NCI-H226 (cell line): Measurements from ENCODE around the gene COMT.

Experiments used
- DNase-seq: peaks from one replicate; pipeline ENCODE4 v3.0.0-alpha.2; 2015

COMT gene

DNA sequence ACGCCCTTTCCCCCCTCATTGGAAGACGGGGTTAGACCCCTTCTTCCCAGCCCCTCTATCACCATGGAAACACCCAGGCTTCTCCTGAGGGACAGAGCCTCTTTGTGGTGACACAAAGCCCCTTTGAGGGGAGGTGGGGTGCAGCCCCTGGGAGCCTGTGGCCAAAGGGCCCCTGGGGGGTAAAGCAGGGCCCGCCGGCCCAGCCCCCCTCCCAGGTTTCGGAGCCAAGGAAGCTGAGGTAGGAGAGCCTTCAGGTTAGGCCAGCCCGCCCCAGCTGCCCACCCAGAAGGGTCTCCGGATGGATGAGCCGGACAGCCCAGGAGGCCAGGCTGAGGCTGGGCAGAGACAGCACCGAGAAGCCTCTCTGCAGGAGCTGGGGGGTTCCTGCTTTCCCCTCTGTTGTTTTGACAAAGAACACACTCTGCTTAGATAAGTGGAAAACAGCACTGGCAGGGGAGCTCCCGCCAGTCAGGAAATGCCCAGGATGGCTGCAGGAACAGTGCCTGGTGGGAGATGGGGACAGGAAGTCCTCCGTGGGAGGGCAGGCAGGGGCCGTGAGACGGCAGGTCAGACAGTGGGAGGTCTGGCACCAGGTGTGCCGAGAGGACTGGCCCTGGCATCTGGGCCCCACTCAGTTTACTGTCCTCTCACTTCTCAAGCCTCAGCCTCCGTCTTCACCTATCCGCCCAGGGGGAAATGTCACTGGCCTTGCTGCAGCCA is 56.8 kb downstream of the COMT start:
- no peak for DNase-seq

DNA sequence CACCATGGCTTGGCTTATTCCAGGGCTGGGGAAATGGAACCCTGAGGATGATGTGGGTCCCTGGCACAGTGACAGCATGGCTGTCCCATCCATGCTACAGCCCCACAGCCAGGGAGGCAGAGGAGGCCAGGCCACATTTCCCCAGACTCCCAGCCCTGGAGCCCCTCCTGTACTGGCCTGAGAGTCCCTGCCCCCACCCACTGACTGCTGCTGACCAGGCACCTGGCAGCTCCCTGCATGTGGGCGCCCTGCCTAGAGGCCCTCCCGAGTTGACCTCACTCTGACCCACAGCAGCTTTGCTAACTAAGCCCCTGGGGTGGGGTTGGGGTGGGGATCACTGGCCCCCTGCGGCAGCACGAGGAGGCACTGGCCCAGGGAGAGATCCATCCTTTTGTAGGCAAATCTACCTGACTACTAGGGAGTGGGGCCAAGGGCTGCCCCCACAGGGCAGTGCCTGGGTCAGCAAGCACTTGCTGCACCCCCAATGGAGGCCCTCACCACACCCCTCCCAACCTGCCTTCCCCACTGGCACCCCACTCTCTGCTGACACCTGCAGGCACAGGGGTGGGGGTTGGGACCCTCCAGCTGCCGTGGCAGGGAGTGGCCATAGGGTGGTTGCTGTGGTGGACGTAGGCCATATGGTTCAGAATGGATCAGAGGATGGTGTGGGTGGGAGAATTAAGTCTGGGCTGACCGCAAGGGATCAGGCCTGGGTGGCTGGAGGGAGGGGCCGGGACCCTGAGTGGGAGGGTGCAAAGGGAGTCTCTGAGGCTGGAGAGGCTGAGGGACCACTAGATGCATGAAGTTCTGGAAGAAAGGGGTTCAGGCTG is 57.6 kb downstream of the COMT start:
- no peak for DNase-seq

DNA sequence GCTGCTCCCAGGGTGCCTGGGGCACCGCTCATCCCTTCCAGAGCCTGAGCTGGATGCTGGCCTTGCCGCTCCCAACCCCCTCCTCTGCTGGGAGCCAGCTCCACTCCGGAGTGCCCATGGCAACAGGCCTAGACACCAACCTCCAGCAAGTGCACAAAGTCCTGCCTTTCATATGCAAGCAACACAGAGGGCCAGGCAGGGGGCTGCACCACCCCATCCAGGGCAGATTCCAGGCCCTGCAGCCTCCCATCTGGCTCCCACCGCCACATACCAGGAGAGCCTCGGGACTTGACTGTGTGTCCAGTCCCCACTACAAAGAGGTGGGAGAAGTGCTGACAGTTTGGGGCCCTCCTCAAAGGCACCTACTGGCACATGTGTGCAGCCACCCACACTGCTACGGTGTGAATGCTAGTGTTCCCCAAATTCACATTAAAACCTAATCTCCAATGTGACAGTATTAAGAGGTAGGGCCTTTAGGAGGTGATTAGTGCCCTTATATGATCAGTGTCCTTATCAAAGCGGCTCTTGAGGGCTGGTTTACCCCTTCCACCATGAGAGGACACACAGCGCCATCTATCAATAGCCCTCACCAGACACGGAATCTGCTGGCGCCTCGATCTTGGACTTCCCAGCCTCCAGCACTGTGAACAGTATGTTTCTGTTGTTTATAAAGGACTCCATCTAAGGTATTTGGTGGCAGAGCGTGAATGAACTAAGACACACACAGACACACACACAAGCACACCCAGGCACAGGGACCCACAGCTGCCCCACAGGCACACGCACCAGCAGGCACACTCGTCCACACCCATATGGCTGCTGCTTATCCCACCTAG is 58.9 kb downstream of the COMT start:
- no peak for DNase-seq

DNA sequence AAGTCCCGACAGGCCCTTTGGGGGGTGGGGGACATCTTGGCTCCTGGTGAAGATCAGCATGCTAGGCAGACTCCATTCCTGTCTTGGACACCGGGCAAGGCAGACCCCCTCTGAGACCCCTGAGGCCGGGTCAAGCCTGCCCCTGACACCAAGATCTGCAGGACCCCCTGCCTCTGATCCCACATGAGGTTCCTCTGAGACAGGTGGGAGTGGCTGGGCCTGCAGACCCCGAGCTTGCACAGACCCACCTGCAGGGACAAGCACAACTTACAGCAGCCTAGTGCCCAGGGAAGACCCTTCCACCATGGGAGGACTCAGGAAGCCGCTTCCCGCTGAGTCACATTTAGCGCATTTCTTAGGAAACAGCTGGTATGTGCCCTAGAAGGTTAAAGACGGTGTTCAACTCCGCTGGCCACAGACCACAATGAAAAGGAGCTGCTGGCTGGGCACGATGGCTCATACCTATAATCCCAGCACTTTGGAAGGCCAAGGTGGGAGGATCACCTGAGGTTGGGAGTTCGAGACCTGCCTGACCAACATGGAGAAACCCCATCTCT is 59.6 kb downstream of the COMT start:
- no peak for DNase-seq

DNA sequence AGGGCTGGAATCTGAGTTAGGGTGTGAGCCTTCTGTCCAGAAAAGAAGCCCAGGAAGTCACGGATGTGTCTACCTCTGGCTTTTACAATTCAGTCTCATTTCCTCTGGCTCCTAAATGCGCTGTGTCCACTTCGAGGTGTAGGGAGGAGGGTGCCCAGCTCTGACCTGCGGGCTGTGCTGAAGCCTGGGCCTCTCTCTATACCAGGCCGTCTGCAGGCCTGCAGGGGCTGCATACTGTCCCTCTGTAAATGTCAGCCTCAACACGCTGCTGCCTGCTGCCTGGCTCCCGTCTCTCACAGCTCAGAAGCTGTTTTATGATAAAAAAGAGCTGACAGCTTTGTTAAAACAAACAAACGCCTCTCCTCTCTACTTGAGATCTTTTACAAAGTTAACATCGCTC is 60.6 kb downstream of the COMT start:
- no peak for DNase-seq

DNA sequence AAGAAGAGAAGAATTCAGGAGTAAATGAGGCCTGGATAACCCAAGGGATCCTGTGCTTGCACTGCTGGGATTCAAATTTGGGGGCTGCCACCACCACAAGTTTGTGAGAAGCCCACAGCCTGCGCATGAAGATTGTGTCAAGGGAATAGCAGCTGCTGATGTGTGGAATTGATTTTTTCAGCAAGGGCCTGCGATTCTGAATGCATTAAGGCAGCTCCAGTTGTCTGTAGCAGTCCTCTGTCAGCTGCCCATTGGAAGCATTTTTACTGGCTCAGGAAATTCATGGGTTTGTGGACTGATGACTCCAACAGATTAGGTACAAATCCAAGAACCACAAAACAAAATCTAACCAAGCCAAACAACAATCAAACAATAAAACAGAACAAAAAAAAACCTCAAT is 61.1 kb downstream of the COMT start:
- DNase-seq, result no peak

DNA sequence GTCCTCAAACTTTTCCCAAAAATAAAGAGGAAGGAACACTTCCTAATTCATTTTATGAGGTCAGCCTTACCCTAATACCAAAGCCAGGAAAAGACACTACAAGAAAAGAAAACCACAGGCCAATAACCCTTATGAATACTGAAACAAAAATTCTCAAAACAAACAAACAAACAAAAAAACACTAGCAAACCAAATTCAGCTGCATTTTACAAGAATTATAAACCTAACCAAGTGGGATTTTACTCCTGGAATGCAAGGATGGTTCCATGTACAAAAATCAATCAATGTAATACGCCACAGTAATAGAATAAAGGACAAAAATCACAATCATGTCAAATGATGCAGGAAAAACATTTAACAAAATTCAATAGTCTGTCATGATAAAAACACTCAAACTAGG is 61.7 kb downstream of the COMT start:
- DNase-seq, result no peak

DNA sequence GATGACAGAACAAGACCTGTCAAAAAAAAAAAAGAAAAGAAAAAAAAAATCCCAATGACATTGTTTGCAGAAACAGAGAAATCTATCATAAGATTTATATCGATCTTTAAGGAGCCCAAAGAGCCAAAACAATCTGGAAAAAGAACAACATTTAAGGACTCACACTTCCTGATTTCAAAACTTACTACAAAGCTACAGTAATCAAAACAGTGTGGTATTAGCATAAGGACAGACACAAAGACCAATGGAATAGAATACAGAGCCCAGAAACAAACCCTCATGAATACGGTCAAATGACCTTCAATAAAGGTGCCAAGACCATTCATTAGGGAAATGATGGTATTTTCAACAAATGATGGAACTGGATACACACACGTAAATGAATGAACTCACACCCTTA is 62.9 kb downstream of the COMT start:
- no peak for DNase-seq

DNA sequence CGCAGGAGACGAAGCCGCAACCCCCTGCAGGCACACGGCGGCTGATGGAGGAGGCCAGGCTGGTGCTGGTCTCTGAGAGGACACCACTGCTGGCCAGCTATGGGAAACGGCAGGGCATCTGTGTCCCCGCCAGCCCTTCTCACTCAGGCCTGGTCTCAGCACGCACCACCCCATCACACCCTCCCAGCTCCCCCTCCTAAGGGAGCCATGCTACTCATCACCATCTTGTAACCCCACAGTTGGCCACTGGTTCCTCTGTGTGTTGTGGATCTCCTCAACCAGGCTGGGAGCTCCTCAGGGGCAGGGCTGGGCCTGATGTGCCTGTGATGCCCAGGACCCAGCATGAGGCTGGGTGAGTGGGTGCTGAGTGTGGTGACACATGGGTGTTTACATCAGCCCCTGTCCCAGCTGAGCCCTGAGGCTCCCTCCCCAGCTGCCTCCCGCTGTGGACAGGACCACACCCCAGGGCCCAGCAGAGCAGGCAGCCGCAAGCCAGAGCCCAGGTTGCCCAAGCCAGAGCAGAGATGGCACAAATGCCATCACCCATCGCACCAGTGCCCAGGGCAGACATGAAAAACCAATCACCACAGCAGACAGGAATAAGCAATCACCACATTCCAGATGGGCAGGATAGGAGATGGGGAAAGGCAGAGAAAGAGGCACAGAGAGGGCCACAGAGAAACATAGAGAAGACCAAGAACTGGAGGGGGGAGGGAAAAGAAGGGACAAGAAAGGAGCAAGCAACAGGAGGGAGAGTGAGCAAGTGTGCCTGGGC is 66.8 kb downstream of the COMT start:
- DNase-seq, result no peak

DNA sequence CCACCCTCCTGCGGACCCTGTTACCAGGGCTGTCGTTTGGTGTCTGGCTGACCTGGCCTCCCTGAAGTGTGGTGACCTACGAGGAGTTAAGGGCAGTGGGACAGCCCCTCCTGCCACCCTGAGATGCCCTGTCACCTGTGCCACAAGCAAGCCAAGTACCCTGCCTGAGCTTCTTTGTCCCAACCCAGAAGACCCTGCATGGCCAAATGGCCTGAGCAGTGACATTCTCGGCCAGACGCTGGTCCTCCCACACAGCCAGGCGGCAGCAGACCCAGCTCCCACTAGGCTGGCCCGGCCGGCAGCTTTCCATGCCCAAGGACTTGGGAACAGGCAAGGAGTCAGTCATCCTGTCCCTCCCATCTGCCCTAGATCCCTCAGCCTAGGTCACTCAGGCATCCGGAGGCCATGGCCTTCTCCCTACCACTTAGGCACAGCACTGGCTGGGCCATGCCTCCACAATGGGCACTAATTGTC is 67.5 kb downstream of the COMT start:
- no peak for DNase-seq

DNA sequence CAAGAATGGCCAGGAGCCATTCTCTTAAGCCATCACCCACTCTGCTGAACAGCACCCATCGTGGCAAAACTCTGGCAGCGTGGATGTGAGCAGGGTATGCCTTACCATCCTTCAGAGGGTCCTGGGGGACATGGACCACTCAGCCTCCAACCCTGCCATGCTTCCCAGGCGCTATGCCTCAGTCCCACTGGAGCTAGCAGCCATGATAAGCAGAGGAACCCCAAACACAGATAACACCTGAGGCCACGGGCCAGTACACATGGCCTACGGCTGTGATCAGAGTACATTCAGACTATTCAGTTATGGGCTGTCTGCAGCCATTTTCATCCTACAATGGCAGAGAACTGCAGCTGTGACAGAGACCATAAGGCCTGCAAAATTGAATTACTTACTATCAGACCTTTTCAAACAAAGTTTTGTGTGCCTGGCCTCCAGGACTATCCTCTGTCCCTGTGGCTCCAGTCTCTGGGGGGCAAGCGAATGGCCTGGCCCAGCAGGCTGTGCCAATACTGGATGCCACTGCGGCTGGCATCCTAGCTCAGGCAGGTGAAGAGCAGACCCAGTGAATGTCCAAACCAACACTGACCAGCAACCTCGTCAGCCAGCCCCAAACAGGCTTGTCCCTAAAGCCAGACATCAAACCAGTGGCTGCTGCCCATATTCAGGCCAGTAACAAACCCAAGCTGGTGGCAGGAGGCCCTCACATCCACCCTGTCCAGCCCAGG is 68.2 kb downstream of the COMT start:
- no peak for DNase-seq

DNA sequence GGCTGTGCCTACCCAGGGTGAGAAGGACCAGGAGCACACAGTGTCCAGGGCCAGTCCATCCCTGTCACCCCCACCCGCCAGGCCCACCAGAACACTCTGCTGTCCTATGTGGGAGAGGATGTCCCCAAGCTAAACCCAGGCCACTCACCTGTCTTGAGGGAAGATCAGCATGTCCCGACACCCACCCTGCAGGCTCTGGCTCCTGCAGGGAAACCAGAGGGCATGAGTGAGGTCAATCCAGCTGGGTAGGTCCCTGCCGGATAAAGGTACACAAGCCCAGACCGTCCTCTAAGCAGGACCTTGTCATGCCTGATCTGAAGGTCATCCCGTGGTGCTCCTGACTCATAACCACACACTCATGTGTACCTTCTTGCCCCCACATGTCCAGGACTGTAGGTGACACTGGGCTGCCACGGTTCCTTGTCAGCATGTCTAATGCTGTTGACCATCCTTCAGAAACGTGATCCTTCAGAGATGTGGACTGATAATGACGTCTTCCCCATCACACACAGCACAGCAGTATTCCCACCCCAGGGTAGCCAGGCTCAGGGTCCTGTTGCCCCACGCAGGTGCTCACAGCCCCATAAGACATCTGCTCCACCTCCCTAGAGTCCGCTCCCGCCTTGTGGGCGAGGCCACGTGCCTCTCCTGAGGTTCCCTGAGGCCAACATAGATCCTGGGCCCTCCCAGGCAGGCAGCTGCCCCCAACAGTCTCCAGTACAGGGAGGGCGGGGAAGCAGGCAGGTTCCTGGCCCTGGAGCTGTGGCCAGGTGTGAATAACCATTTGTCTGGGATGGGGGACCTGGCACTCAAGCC is 68.9 kb downstream of the COMT start:
- no peak for DNase-seq

DNA sequence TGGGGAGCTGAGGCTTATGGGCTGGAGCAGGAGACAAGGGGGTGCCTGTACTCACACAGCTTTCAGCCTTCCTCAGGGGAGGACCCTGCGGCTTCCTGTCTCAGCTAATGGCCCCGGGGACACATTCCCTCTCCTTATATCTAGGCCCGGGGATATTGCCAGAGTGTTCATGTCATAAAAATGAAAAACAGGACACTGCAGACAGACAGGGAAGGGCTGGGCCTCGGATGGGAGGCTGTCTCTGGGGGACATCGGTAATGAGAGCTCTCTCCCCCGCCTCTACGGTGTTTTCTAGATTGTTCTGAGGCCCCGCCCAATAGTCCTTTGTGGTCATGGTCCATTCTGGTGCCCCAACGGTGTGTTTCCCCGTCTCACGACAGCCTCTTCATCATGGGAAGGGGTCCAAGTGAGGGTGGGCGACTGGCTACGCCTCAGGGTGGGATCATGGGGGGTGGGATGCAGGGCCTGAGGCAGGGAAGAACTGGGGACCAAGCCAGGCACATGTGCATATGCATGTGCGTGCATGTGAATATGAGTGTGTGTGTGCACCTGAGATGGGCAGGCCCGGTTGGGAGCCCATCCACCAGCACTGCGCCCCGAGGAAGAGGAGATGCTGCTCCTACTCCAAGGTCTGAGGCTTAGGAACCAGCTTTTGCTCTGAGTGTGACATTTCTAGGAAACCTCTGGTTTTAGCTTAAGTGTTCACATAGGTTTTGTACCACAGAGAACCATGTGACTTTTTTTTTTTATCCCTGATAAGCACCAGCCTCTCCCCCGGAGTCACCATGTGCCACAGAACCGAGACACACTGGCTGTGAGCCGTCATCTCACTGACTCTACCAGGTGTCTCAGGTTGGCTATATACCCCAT is 69.8 kb downstream of the COMT start:
- no peak for DNase-seq

DNA sequence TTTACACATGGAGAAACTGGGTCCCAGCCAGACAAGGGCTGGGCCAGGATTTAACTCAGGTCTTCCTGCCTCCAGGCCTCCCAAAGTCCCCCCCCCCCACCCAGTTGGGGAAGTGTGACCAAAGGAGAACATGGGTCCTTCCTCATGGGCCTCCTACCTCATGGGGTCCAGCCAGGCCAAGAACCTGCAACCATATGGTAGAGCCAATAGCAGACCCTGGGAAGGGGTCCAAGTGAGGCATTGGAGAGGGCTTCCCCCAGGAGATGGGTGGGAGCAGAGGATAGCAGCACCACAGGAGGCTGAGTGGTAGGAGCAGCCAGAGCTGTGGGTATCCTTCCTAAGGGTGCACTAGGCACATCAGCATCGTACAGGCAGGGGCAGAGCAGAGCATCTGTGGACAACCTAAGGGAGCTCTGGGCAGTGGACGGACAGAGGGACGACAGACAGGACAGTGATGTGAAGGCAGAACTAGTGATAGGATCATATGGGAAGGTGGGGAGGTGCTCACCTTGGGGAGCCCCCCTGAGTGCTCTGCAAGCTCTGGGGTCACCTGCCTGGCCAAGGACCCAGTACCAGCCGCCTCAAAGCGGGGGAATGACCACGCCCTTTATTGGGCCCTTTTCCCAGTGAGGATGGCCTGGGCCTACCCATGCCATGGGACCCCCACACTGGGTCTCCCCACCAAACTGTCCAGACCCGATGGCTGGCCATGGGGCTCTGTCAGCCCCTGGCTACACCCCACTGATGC is 70.6 kb downstream of the COMT start:
- DNase-seq, result no peak

DNA sequence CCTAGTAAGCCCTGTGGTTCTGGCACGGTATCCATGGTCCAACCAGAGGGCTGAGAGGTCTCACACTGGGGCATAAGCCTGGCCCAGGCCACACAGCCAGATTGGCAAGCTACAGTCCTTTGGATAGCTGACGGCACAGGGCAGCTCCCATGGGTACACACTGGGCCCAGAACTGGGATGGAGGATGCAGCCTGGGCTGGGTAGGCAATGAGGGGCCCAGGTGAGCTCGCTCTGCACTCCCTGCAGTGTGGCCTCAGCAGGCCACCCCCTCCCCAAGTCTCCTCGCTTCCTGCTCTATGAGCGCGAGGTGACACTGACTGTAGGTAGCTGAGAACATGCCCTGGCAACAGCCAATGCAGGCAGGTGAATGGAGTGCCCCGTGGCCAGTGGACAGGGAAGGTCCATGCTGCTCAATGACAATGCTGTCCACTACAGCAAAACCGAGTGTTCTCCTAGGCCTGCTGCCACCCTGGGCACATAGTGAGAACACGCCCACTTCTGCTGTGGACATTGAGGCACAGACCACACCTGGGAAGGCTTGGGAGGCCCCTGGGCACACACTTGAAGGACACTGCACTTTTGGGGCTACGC is 71.3 kb downstream of the COMT start:
- no peak for DNase-seq

DNA sequence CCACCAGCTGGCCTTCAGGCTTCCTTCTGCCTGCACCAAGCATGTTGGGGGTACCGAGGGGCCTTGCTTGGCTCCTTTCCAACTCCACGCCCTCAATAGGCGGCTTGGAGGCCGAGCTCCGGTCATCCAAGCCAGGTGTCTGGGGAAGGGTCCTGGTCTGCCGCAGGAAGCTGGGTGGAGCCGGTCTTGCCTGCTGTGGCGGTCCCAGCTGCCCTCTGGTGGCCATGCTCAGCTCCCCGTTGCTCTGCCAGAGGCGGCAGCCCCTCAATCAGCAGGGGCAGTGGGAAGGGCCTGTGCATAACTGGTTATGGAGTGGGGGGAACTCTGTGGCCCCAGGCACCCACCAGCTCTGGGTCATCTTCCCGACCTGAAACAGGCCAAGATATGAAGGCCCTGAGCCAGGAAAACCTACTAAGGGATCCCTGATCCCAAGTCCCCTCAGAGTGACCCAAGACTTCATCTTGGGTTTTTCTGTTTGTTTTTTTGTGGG is 71.9 kb downstream of the COMT start:
- no peak for DNase-seq

DNA sequence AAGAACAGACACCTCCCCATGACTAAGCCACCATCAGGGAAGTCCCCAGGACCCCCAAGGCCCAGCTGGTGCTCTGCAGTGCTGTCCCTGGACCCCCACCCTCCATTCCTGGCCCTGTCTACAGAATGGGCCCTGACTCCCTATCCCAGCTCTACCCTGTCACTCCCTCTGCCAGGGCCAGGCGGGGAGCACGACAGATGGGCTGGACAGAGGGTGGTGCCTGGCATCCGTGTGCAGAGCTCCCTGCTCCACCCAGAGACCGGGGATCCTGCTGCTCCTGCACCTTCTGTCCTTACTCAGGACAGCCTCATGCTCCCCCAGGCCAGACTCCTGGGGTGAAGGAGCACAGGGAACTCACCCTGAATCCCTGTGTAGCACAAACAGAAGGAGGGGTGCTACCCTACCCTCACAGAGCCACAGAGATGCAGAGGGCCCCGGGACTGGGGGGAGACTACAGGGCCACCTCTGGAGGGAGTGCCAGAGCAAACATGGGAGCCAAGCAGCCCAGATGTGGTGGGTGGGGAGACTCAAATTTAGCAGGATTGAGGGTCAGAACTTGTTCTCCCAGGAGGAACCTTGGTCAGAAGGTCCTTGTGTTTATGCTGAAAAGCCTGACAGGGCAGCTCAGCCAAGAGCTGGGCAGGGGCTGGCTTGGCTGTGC is 73.1 kb downstream of the COMT start:
- DNase-seq, result no peak

DNA sequence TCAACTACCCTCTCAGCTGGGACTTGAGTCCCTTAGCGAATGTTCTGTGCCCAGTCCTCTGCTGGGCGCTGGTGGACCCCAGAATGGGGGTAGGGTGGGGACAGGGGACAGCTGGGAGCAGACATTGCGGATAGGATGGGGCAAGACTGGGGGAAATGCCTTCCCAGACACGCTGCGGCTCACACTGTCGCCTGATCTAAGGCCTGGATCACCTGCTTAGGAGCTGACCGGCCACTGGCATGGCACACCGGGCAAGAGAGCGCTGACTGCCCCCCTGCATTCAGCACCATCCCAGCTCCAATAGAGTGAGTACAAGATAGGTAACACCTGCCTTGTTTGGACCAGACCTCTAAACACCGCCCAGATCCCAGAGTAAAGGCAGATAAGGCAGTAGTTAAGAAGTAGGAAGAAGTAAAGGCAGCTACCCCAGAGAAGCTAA is 73.6 kb downstream of the COMT start:
- no peak for DNase-seq
